Progenitor cell of endocrine pancreas (in vitro differentiated cells): ENCODE results near the gene SEMA6C. TPM values are rescaled to one million over a fixed set of nuclear protein-coding genes. Genes with fewer than 3 reads are reported as not detected.

ENCODE experiments used
- DNase-seq: peaks from one replicate; pipeline ENCODE4 v3.0.0; 2021; ENCODE audit warnings: low spot score; ENCODE audit not compliant: unreplicated experiment
- H3K27ac Mint-ChIP-seq: 2 replicates; pipeline ENCODE4 v1.8.0; 2021; ENCODE audit warnings: mild to moderate bottlenecking, moderate library complexity, mixed read lengths
- H3K27me3 Mint-ChIP-seq: 2 replicates; pipeline ENCODE4 v1.8.0; 2021; ENCODE audit warnings: mixed read lengths
- H3K36me3 Mint-ChIP-seq: 2 replicates; pipeline ENCODE4 v1.8.0; 2022; ENCODE audit warnings: mixed read lengths; ENCODE audit not compliant: insufficient read depth
- H3K4me1 Mint-ChIP-seq: 2 replicates; pipeline ENCODE4 v1.8.0; 2021; ENCODE audit warnings: low read depth, mixed read lengths
- H3K4me3 Mint-ChIP-seq: 2 replicates; pipeline ENCODE4 v1.8.0; 2021; ENCODE audit warnings: low read depth, mild to moderate bottlenecking, moderate library complexity, mixed read lengths
- H3K9me3 Mint-ChIP-seq: 2 replicates; pipeline ENCODE4 v1.8.0; 2021; ENCODE audit warnings: low read depth, mixed read lengths
- CTCF ChIP-seq: fragments of 200-600 bp; sonication (generic); IDR thresholded peaks from one replicate; pipeline ENCODE4 v1.5.0; 2021; ENCODE audit warnings: antibody characterized with exemption, mild to moderate bottlenecking; ENCODE audit not compliant: unreplicated experiment
- total RNA-seq: library from RNA; stranded (reverse); gene quantifications from 2 replicates; pipeline ENCODE4 v1.2.1, GENCODE V29; 2021

The SEMA6C gene
- total RNA-seq, 1 donor from 2014 or later = 34.0 TPM

- Mint-ChIP-seq H3K27ac (no peak overlapping the region), H3K27me3 (no peaks in the 10 kb centered on the region), H3K4me3 (no peak overlapping the region), H3K9me3 (no peaks in the 10 kb centered on the region), H3K4me1 (peaks cover 5% of the 10 kb centered on the region), H3K36me3 (peaks cover 2% of the 10 kb centered on the region)
- no peak for TF ChIP-seq CTCF
- no peak for DNase-seq
These were observed 21.5 kb downstream of the SEMA6C start for GRCh38 chr1:151124763-151125403.

GRCh38 chr1:151113877-151114276, 32.6 kb downstream of the SEMA6C start:
- H3K36me3 Mint-ChIP-seq = peaks cover 6% of the 10 kb centered on the region
- H3K4me1 Mint-ChIP-seq = no peaks in the 10 kb centered on the region
- H3K27me3 Mint-ChIP-seq = no peaks in the 10 kb centered on the region
- no peaks in the 10 kb centered on the region for H3K9me3 Mint-ChIP-seq
- H3K27ac Mint-ChIP-seq = no peak overlapping the region
- TF ChIP-seq CTCF = no peak
- no peak overlapping the region for H3K4me3 Mint-ChIP-seq
- no peak for DNase-seq

- TF ChIP-seq CTCF = no peak
- H3K27me3 Mint-ChIP-seq = no peaks in the 10 kb centered on the region
- no peaks in the 10 kb centered on the region for H3K9me3 Mint-ChIP-seq
- H3K36me3 Mint-ChIP-seq = peaks cover 6% of the 10 kb centered on the region
- no peak overlapping the region for H3K27ac Mint-ChIP-seq
- peaks cover 4% of the 10 kb centered on the region for H3K4me1 Mint-ChIP-seq
- no peak overlapping the region for H3K4me3 Mint-ChIP-seq
- no peak for DNase-seq
These were observed 38.1 kb downstream of the SEMA6C start for GRCh38 chr1:151108331-151108730.

GRCh38 chr1:151106894-151107293, 39.5 kb downstream of the SEMA6C start:
- H3K27ac Mint-ChIP-seq = no peak overlapping the region
- H3K27me3 Mint-ChIP-seq = no peaks in the 10 kb centered on the region
- no peak overlapping the region for H3K4me3 Mint-ChIP-seq
- H3K4me1 Mint-ChIP-seq = peaks cover 4% of the 10 kb centered on the region
- no peak for TF ChIP-seq CTCF
- peaks cover 6% of the 10 kb centered on the region for H3K36me3 Mint-ChIP-seq
- no peak for DNase-seq
- H3K9me3 Mint-ChIP-seq = no peaks in the 10 kb centered on the region

- no peaks in the 10 kb centered on the region for H3K27me3 Mint-ChIP-seq
- no peak for DNase-seq
- no peak for TF ChIP-seq CTCF
- H3K4me1 Mint-ChIP-seq = peaks cover 4% of the 10 kb centered on the region
- no peaks in the 10 kb centered on the region for H3K9me3 Mint-ChIP-seq
- H3K4me3 Mint-ChIP-seq = no peak overlapping the region
- H3K27ac Mint-ChIP-seq = no peak overlapping the region
- peaks cover 4% of the 10 kb centered on the region for H3K36me3 Mint-ChIP-seq
These were observed 41.8 kb downstream of the SEMA6C start for GRCh38 chr1:151104630-151105029.
